CD4-positive, CD25-positive, alpha-beta regulatory T cell (primary cell): Measurements from ENCODE around the gene PTPRT. TPM values are rescaled to one million over a fixed set of nuclear protein-coding genes. Genes with fewer than 3 reads are reported as not detected.

Experiments
- ATAC-seq, 2 donors: fragments of 150-1000 bp; cut with Tn5 transposase; one replicate each; pipeline ENCODE4 v1.10.0; 2021; ENCODE audit warnings: low read depth in 2 of 2, moderate number of reproducible peaks in 2 of 2, moderate library complexity in 1 of 2
- DNase-seq, 3 donors: peaks; one replicate each; pipeline versions ENCODE4 v3.0.0 to v3.0.0-alpha.2; 2012 to 2022; ENCODE audit warnings: mixed read lengths in 1 of 3
- H3K27ac ChIP-seq: one replicate; pipeline ENCODE4 v1.7.0; 2013; ENCODE audit warnings: mild to moderate bottlenecking, low read length; ENCODE audit not compliant: insufficient read depth, poor library complexity, severe bottlenecking
- H3K27me3 ChIP-seq: one replicate; pipeline ENCODE4 v1.7.0; 2013; ENCODE audit warnings: low read length; ENCODE audit not compliant: control insufficient read depth, insufficient read depth
- H3K36me3 ChIP-seq: one replicate; pipeline ENCODE4 v1.7.0; 2013; ENCODE audit warnings: mild to moderate bottlenecking, low read length, moderate library complexity; ENCODE audit not compliant: control insufficient read depth, insufficient read depth
- H3K4me1 ChIP-seq: 2 replicates; pipeline ENCODE4 v1.7.0; 2013; ENCODE audit warnings: mild to moderate bottlenecking, low read length; ENCODE audit not compliant: insufficient read depth, control insufficient read depth, poor library complexity, severe bottlenecking
- H3K4me3 ChIP-seq: one replicate; pipeline ENCODE4 v1.7.0; 2013; ENCODE audit warnings: low read depth, mild to moderate bottlenecking, low read length, moderate library complexity
- H3K9me3 ChIP-seq, 2 experiments: 1 replicate in 1 of 2; 2 replicates in 1 of 2; pipeline ENCODE4 v1.7.0; 2013; ENCODE audit warnings: low read length in 2 of 2, mild to moderate bottlenecking in 1 of 2, moderate library complexity in 1 of 2; ENCODE audit not compliant: control insufficient read depth in 2 of 2
- H3K27ac Mint-ChIP-seq, 3 donors: one replicate each; pipeline ENCODE4 v1.8.0; 2020 to 2022; ENCODE audit warnings: mild to moderate bottlenecking in 3 of 3, mixed read lengths in 3 of 3, moderate library complexity in 2 of 3
- H3K27me3 Mint-ChIP-seq: one replicate; pipeline ENCODE4 v1.8.0; 2022; ENCODE audit warnings: mild to moderate bottlenecking, mixed read lengths
- H3K36me3 Mint-ChIP-seq: one replicate; pipeline ENCODE4 v1.8.0; 2020; ENCODE audit warnings: mixed read lengths
- H3K4me1 Mint-ChIP-seq, 4 donors: one replicate each; pipeline ENCODE4 v1.8.0; 2020 to 2022; ENCODE audit warnings: mixed read lengths in 4 of 4, mild to moderate bottlenecking in 1 of 4
- H3K4me3 Mint-ChIP-seq, 4 donors: one replicate each; pipeline ENCODE4 v1.8.0; 2020 to 2022; ENCODE audit warnings: mild to moderate bottlenecking in 4 of 4, mixed read lengths in 4 of 4, moderate library complexity in 3 of 4
- H3K9me3 Mint-ChIP-seq, 7 donors: one replicate each; pipeline ENCODE4 v1.8.0; 2020 to 2022; ENCODE audit warnings: mixed read lengths in 7 of 7, mild to moderate bottlenecking in 3 of 7, moderate library complexity in 2 of 7
- polyA plus RNA-seq, 4 donors: library from polyadenylated mRNA; unstranded; fragments of 300-500 nt; fragmentation: Illumina TruSeq; gene quantifications; one replicate each; pipeline ENCODE4 v1.2.3, GENCODE V29; 2021
- total RNA-seq: library from RNA; stranded (reverse); gene quantifications from one replicate; pipeline ENCODE4 v1.2.3, GENCODE V29; 2022

Gene PTPRT
- total and polyA plus RNA-seq, 5 donors from 2014 or later = not detected

DNA sequence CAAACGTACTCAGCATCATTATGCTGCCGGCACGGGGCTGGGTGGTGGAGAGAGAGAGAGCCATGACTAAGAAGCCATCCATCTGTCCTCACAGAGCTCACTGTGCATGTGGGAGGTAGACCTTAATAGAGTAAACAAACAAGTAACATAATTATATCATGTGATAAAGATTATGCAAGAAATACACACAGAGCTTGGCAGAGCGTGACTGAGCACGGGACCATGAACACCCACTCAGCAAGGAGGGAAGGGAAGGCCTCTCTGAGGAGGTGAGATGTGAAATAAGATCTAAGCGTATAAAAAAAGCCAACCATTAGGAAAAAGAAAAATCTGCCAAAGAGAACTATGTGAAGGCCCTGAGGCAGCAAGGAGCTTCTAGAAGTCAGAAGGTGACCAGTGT is 207.5 kb downstream of the PTPRT start:
- Histone ChIP-seq H3K27ac (no peak overlapping the region), H3K36me3 (no peaks in the 10 kb centered on the region), H3K9me3 (no peaks in the 10 kb centered on the region), H3K27me3 (no peaks in the 10 kb centered on the region), H3K4me3 (no peak overlapping the region), H3K4me1 (no peaks in the 10 kb centered on the region)
- DNase-seq (no peak), ATAC-seq (no peak)
- H3K27ac Mint-ChIP-seq = no peak overlapping the region
- H3K4me1 Mint-ChIP-seq = no peaks in the 10 kb centered on the region
- H3K9me3 Mint-ChIP-seq = peaks cover 0 to 6% (median 1%) of the 10 kb centered on the region in 7 donors
- H3K36me3 Mint-ChIP-seq = no peaks in the 10 kb centered on the region
- H3K4me3 Mint-ChIP-seq = no peak overlapping the region
- H3K27me3 Mint-ChIP-seq = no peaks in the 10 kb centered on the region

DNA sequence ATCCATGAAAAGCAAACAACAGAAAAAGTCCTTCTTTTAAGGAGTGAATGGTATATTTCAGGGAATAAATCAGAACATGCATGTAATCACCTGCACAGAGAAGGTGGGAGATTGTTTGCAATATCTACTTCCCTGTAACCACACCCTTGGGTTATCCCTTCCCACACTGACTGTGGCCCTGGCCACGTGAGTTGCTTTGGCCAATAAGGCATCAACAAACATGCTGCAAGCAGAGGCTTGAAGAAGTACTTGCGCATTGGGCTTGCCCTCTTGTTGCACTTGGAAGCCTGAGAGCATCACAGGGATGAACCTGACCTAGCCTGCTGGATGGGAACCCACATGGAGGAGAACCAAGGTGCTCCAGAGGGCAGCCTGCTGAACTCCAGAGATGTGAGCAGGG is 208.5 kb downstream of the PTPRT start:
- Histone ChIP-seq H3K27me3 (no peaks in the 10 kb centered on the region), H3K4me3 (no peak overlapping the region), H3K36me3 (no peaks in the 10 kb centered on the region), H3K4me1 (no peaks in the 10 kb centered on the region), H3K9me3 (no peaks in the 10 kb centered on the region), H3K27ac (no peak overlapping the region)
- no peak for ATAC-seq
- peaks cover 0 to 6% (median 1%) of the 10 kb centered on the region in 7 donors for H3K9me3 Mint-ChIP-seq
- no peak overlapping the region for H3K4me3 Mint-ChIP-seq
- no peak overlapping the region for H3K27ac Mint-ChIP-seq
- DNase-seq = no peak
- H3K4me1 Mint-ChIP-seq = no peaks in the 10 kb centered on the region
- H3K27me3 Mint-ChIP-seq = no peaks in the 10 kb centered on the region
- H3K36me3 Mint-ChIP-seq = no peaks in the 10 kb centered on the region

DNA sequence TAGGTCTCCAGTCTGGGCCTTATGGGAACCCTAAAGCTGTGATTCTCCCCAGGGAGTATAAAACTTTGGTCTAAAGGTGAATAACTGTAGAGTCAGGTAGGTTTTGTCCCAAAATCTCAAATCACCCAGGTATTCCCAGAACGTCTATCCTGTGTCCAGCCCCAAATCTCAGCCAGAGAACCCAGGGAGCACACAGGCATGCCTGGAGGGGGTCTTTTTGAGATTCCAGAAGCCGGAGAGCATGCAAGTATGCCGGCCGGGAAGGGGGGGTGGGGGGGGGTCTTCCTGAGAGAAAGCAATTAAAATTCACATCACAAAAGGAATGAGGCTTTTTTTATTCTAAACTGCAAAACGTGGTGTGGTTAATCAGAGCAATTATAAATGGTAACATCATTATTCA is 210.0 kb downstream of the PTPRT start:
- no peaks in the 10 kb centered on the region for H3K4me1 Mint-ChIP-seq
- no peaks in the 10 kb centered on the region for H3K27me3 Mint-ChIP-seq
- Histone ChIP-seq H3K4me3 (no peak overlapping the region), H3K27ac (no peak overlapping the region), H3K9me3 (no peaks in the 10 kb centered on the region), H3K27me3 (no peaks in the 10 kb centered on the region), H3K36me3 (no peaks in the 10 kb centered on the region), H3K4me1 (no peaks in the 10 kb centered on the region)
- H3K36me3 Mint-ChIP-seq = no peaks in the 10 kb centered on the region
- no peak overlapping the region for H3K27ac Mint-ChIP-seq
- peaks cover 0 to 6% (median 1%) of the 10 kb centered on the region in 7 donors for H3K9me3 Mint-ChIP-seq
- DNase-seq (no peak), ATAC-seq (no peak)
- H3K4me3 Mint-ChIP-seq = no peak overlapping the region

DNA sequence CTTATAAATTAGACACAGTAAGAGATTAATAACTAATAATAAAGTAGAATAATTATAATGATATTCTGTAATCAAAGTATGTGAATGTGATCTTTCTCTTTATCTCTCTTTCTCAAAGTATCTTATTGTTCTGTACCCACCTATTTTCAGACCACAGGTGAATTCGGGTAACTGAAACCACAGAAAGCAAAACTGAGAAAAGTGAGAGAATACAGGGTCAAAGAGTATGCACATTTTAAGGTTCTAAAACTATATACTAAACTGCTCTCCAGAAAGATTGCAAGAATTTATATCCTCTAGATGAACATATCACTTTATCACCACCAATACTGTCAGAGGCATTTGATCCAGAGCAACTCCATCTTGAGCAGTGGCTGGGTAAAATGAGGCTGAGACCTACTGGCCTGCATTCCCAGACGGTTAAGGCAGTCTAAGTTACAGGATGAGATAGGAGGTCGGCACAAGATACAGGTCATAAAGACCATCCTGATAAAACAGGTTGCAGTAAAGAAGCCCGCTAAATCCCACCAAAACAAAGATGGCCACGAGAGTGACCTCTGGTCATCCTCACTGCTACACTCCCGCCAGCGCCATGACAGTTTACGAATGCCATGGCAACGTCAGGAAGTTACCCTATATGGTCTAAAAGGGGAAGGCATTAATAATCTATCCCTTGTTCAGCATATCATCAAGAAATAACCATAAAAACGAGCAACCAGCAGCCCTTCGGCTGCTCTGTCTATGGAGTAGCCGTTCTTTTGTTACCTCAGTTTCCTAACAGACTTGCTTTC is 211.3 kb downstream of the PTPRT start:
- no peaks in the 10 kb centered on the region for H3K36me3 ChIP-seq
- no peak overlapping the region for H3K27ac ChIP-seq
- ATAC-seq (no peak), DNase-seq (no peak)
- no peak overlapping the region for H3K4me3 Mint-ChIP-seq
- no peaks in the 10 kb centered on the region for H3K4me1 Mint-ChIP-seq
- H3K27me3 Mint-ChIP-seq = no peaks in the 10 kb centered on the region
- H3K27ac Mint-ChIP-seq = no peak overlapping the region
- no peaks in the 10 kb centered on the region for H3K9me3 ChIP-seq
- H3K4me1 ChIP-seq = no peaks in the 10 kb centered on the region
- H3K36me3 Mint-ChIP-seq = no peaks in the 10 kb centered on the region
- H3K9me3 Mint-ChIP-seq = peaks cover 0 to 3% (median 0%) of the 10 kb centered on the region in 7 donors
- H3K27me3 ChIP-seq = no peaks in the 10 kb centered on the region
- H3K4me3 ChIP-seq = no peak overlapping the region

DNA sequence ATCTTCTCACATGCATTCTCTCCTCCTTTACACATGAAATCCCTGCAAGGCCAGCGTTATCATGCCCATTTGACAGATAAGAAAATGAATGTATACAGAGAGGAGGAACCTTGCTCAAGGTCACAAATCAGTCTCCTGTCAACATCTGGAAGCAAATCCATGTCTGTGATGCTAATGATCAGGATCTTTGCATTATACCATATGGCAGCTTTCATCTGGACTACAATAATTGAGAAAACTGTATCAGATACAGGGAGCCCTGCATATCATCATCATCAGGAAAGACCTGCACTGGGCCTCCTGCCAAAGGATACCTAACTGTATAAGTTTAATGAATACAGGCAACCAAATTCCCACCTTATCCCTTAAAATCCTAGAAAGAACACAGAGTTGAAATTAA is 213.7 kb downstream of the PTPRT start:
- H3K36me3 Mint-ChIP-seq = no peaks in the 10 kb centered on the region
- H3K27me3 Mint-ChIP-seq = peaks cover 4% of the 10 kb centered on the region
- H3K27ac ChIP-seq = no peak overlapping the region
- H3K9me3 Mint-ChIP-seq = peaks cover 0 to 3% (median 1%) of the 10 kb centered on the region in 7 donors
- H3K27me3 ChIP-seq = no peaks in the 10 kb centered on the region
- H3K4me1 Mint-ChIP-seq = no peaks in the 10 kb centered on the region
- H3K4me3 Mint-ChIP-seq = no peak overlapping the region
- H3K9me3 ChIP-seq = no peaks in the 10 kb centered on the region
- DNase-seq = no peak
- no peaks in the 10 kb centered on the region for H3K36me3 ChIP-seq
- H3K27ac Mint-ChIP-seq = no peak overlapping the region
- no peak for ATAC-seq
- no peaks in the 10 kb centered on the region for H3K4me1 ChIP-seq
- H3K4me3 ChIP-seq = no peak overlapping the region

DNA sequence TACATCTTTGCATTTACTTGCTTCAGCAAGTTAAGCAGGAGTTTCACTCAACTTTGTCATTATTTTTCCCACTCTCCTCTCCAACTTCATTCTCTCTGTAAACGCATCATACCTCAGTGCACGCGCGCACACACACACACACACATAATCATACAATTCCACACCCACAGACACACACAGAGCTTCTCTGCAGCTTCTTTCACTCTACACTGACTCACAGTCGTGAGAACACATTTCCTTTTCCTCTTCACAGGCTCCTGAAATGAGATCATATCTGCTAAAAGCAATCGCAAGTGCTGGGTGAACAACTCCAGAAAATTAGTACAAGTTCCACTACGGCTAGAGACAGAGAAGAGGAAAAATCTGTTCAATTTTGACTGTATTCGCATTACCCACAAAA is 215.4 kb downstream of the PTPRT start:
- no peaks in the 10 kb centered on the region for H3K4me1 Mint-ChIP-seq
- no peak overlapping the region for H3K27ac ChIP-seq
- H3K36me3 ChIP-seq = no peaks in the 10 kb centered on the region
- H3K9me3 Mint-ChIP-seq = peaks cover 0 to 3% (median 1%) of the 10 kb centered on the region in 7 donors
- H3K9me3 ChIP-seq = no peaks in the 10 kb centered on the region
- H3K27me3 ChIP-seq = no peaks in the 10 kb centered on the region
- no peak for ATAC-seq
- no peak overlapping the region for H3K4me3 ChIP-seq
- H3K4me3 Mint-ChIP-seq = no peak overlapping the region
- H3K27ac Mint-ChIP-seq = no peak overlapping the region
- H3K4me1 ChIP-seq = no peaks in the 10 kb centered on the region
- no peak for DNase-seq
- no peaks in the 10 kb centered on the region for H3K36me3 Mint-ChIP-seq
- H3K27me3 Mint-ChIP-seq = peaks cover 4% of the 10 kb centered on the region

DNA sequence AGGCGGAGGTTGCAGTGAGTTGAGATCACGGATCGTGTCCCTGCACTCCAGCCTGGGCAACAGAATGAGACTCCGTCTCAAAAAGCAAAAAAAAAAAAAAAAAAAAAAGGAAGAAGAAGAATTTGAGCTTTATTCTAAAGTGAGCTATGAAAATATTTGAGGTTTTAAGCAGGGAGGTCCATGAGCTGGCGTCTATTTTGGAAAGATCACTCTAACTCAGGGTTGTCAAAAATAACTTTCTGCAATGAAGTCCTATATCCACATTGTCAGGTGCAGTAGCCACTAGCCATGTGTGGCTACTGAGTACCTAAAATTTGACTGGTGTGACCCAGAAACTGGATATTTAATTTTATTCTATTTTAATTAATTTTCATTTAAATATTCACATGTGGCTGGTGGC is 217.1 kb downstream of the PTPRT start:
- H3K36me3 Mint-ChIP-seq = no peaks in the 10 kb centered on the region
- H3K4me1 ChIP-seq = no peaks in the 10 kb centered on the region
- H3K27me3 Mint-ChIP-seq = peaks cover 4% of the 10 kb centered on the region
- no peak overlapping the region for H3K4me3 Mint-ChIP-seq
- H3K4me3 ChIP-seq = no peak overlapping the region
- DNase-seq (no peak), ATAC-seq (no peak)
- no peaks in the 10 kb centered on the region for H3K36me3 ChIP-seq
- no peaks in the 10 kb centered on the region for H3K27me3 ChIP-seq
- no peak overlapping the region for H3K27ac Mint-ChIP-seq
- H3K9me3 ChIP-seq = no peaks in the 10 kb centered on the region
- peaks cover 0 to 5% (median 1%) of the 10 kb centered on the region in 7 donors for H3K9me3 Mint-ChIP-seq
- H3K4me1 Mint-ChIP-seq = no peaks in the 10 kb centered on the region
- no peak overlapping the region for H3K27ac ChIP-seq

DNA sequence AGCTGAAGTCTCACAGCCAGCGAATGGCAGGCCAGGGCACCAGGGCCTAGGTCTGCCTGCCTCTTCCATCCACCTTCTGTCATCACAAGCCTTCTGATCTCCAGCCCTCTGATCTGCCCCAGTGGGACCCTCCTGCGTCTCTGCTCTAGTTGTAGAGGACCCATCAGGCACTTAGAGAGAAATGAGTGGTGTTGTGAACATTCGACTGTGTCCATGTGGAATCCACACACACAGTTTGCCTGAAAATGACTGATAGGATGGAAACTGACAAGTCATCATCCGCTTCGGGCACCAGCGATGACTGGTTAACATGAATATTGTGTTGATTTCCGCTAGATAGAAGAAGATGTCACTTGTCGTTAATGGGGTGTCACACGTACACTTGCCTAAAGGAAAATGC is 221.0 kb downstream of the PTPRT start:
- DNase-seq (no peak), ATAC-seq (no peak)
- Mint-ChIP-seq H3K27me3 (peaks cover 4% of the 10 kb centered on the region), H3K9me3 (peaks cover 0 to 7% (median 1%) of the 10 kb centered on the region in 7 donors), H3K36me3 (no peaks in the 10 kb centered on the region), H3K4me3 (no peak overlapping the region), H3K4me1 (no peaks in the 10 kb centered on the region), H3K27ac (no peak overlapping the region)
- Histone ChIP-seq H3K27me3 (no peaks in the 10 kb centered on the region), H3K4me3 (no peak overlapping the region), H3K36me3 (no peaks in the 10 kb centered on the region), H3K27ac (no peak overlapping the region), H3K4me1 (no peaks in the 10 kb centered on the region), H3K9me3 (no peaks in the 10 kb centered on the region)
